ENCODE results near the gene CIPC.

Gene CIPC

GRCh38 chr14:77125823-77126325 is 27.8 kb downstream of the CIPC start:
- DNase-seq (ENCODE audit: low read depth in 2 of 2) = no peak

DNA sequence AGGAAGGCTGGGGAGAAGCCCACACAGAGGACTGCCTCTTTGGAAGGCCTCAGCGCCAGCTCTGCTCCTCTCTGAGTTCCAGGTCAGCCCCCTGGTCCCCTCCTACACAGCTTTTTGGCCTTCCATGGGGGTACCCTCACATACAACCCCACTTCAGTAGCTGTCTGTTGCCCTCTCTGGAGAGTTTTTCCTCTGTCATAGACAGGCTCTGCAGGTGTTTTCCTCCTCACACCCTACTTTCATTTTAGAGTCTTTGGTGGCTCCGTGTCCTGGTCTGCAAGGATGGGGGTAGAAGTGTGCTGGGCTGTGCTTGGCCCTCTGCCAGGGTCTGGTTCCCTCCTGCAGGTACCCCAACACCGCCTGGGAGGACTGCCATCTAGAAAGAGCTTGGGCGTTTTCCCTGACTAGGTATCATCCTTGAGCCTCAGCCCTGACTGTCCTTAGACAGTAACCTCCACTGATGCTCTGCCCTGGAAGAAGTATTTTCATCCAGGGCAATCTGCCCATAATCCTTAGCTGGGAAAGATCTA is 28.5 kb downstream of the CIPC start:
- no peak for DNase-seq (ENCODE audit: low read depth in 2 of 2)

- DNase-seq (ENCODE audit: low read depth in 2 of 2) = no peak
Measured at GRCh38 chr14:77128414-77128891, 30.4 kb downstream of the CIPC start.

DNA sequence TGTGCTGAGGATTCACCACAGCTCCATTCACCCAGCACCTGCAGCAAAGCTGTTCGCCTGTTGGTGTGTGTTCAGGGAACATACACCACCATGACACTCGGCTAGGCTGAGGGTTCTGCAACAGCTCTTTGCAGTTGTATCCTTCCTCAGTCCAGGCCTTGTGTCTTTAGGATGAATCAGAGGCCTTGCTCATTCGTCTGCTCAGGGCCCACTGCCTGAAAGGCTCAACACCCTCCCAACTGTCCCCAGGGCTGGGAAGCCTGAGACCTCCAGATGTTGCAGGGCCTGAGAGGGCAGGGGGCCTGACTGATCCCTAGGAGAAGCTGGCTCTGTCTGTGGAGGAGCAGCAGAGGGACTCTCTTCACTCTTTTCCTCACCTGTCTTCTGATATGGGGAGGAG is 32.3 kb downstream of the CIPC start:
- no peak for DNase-seq (ENCODE audit: low read depth in 2 of 2)

GRCh38 chr14:77131206-77131605 is 33.1 kb downstream of the CIPC start:
- DNase-seq (ENCODE audit: low read depth in 2 of 2) = no peak

DNA sequence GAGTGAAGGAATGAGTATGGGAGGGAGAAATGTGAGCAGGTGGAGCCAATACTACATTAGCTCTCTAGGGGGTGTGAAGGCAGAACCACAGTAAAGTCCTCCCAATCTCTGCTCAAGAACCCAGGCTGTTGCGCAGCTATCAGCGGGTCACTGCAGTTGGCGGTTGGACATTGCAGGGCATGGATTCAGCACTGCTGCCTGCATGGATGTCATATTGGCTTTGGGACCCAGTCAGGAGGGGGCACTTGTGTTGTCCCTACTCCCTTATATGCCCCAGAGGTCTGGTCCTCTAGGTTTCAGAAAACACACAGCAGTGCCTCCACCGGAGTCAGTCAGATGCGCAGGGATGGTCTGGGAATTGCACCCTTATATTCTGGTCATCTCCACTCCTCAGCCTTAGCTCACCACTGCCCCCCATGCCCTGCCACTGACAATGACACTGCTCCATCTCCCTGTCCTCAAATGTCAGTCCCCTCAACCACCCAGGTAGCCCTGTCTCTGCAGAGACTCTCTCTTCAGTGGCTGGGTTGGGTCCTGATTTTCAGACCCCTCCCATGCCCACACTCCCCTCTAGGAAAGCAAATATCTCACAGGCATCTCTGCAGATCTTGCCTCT is 33.9 kb downstream of the CIPC start:
- DNase-seq (ENCODE audit: low read depth in 2 of 2) = no peak

DNA sequence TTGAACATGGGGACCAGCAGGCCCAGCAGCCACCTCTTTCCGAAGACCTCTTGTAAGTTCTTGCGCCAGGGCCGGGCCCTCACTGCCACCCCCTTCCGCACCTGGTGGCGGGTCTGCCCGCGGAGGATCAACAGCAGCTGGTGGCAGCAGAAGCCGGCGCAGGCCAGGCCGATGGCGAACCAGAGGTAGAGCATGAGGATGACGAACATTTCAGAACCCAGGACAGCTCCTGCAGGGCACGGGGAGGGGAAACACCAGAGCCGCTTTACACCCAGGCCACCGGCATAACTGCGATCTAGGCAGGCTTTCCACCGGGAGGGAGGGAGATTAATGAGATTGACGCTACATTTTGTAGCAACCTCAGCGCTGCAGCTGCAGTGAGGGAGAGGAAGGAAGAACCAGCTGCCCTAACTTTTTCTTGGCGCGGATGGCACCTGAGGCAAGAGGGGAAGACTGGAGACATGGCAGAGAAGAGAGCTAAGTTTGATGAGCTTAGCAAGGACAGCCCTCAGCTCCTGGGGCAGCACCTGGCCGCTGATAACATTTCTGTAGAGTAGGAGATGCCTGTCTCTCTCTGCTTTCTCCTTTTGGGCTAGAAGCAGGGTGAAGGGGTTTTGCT is 35.8 kb downstream of the CIPC start:
- no peak for DNase-seq (ENCODE audit: low read depth in 2 of 2)

DNA sequence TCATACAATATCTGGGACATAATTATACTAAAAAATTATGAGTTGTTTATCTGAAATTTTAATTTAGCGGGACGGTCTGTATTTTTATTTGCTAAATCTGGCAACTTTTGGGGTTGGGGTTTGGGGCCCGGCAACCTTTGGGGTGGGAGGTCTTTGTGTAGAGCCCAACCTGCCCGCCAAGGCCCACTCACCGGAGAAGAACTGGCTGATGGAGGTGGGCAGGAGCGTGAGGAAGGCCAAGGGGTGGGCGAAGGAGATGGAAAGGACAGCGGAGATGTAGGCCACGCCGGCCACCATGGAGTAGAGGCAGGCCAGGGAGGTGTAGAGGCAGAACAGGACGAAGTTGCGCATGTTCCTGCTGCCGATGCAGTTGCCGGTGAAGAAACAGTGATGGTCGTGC is 41.0 kb downstream of the CIPC start:
- DNase-seq (ENCODE audit: low read depth in 2 of 2) = no peak

DNA sequence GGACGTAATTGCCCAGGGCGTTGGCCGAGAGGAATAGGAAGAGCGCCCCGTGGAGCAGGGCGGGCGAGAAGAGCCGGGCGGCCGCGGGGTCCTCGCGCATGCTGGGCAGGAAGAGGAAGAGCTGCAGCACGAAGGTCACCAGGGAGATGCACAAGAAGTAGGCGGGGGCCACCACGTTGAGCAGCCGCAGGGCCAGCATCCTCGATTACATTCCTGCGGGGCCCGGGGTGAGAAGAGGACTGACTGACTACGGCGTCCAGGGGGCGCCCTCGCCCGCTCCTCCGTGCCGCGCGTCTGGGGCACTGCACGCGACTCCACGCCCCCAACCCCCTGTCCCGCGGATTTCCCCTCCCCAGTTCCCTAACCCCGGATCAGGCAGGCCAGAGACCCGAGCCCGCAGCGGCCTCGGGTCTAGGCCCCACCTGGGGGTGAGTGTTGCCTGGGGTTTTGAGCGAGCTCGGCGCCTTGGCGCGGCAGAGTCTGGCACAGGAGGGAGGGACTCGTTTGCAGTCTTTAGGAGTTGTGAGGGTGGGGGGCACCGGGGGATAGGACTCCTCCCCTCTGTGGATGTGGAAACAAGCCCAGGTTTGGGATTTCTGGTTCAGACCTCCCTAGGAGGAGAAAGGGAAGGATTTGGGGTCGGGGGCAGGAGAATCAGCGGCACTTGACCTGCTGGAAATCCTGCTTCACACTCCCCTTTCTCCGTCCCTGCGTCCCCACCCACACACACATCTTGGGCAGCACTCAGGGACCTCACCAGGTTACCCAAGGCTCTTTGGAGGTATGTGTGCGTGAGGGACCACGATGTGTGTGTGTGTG is 41.7 kb downstream of the CIPC start:
- DNase-seq (ENCODE audit: low read depth in 2 of 2) = no peak

- DNase-seq (ENCODE audit: low read depth in 2 of 2) = no peak
Measured at GRCh38 chr14:77140359-77141213, 42.5 kb downstream of the CIPC start.

- DNase-seq (ENCODE audit: low read depth in 2 of 2) = no peak
Measured at GRCh38 chr14:77141214-77142004, 43.4 kb downstream of the CIPC start, which contains the start of gene ZDHHC22. TSS of gene ZDHHC22 (minus strand) at chr14:77141791. CDS start at chr14:77139738, 2,053 bp downstream.

- DNase-seq (ENCODE audit: low read depth in 2 of 2) = no peak
Measured at GRCh38 chr14:77142005-77142800, 44.1 kb downstream of the CIPC start.

DNA sequence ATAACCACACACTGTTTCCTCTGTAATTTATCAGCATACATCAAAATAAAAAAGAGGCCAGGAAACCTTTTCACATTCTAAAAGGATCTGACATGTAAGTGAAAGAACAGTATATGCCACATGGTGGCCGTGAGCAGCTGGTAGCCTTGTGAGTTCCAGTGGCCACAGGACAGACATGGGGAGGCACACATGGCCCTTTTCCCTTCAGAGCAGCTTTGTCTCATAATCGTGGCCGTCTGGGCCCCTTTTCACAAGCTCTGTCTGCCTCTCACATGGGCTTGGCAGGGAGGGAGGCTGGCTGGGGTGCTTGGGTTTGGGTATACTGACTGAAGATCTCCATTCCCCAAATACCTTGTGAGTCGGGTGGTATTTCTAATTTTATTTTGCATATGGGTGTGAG is 45.0 kb downstream of the CIPC start:
- DNase-seq (ENCODE audit: low read depth in 2 of 2) = no peak

GRCh38 chr14:77144412-77145115 is 46.5 kb downstream of the CIPC start:
- no peak for DNase-seq (ENCODE audit: low read depth in 2 of 2)

- no peak for DNase-seq (ENCODE audit: low read depth in 2 of 2)
Measured at GRCh38 chr14:77145975-77146740, 48.1 kb downstream of the CIPC start.

- no peak for DNase-seq (ENCODE audit: low read depth in 2 of 2)
Measured at GRCh38 chr14:77148510-77149231, 50.6 kb downstream of the CIPC start.

- DNase-seq (ENCODE audit: low read depth in 2 of 2) = no peak
Measured at GRCh38 chr14:77151245-77151644, 53.2 kb downstream of the CIPC start.

All from stimulated activated CD8-positive, alpha-beta memory T cell treated with anti-CD3 and anti-CD28 coated beads, Interleukin-7, amount 100 ng/mL, for 1 hour (primary cell).